HG03280 (cell line): ENCODE data around the gene MYL12B.
A peak's percentile ranks its signal among the peaks of the same experiment; 100 is the strongest.
"Not testable (repeated sequence)": the region's sequence is repeated elsewhere in the genome, so short reads cannot be mapped to it uniquely, and the experiment has no call there.

Experiments
- ATAC-seq: cut with Tn5 transposase; IDR thresholded peaks from one replicate; pipeline ENCODE4 v1.9.1; 2021; ENCODE audit warnings: mild to moderate bottlenecking, moderate library complexity; ENCODE audit not compliant: unreplicated experiment

Gene MYL12B

GRCh38 chr18:3294435-3295080 is 32.6 kb downstream of the MYL12B start:
- ATAC-seq: no peak

GRCh38 chr18:3297025-3297984 is 35.4 kb downstream of the MYL12B start:
- ATAC-seq: peak; percentile 99

GRCh38 chr18:3304832-3305231 is 42.9 kb downstream of the MYL12B start:
- ATAC-seq: no peak

GRCh38 chr18:3305354-3305762 is 43.4 kb downstream of the MYL12B start:
- ATAC-seq: peak; percentile 64

- ATAC-seq: no peak
Measured at GRCh38 chr18:3305933-3306332, 44.0 kb downstream of the MYL12B start.

- ATAC-seq: no peak
Measured at GRCh38 chr18:3306391-3306790, 44.5 kb downstream of the MYL12B start.

GRCh38 chr18:3313685-3314084 is 51.8 kb downstream of the MYL12B start:
- no peak for ATAC-seq

GRCh38 chr18:3315344-3315743 is 53.4 kb downstream of the MYL12B start:
- ATAC-seq: not testable (repeated sequence)

- ATAC-seq: no peak
Measured at GRCh38 chr18:3319399-3319798, 57.5 kb downstream of the MYL12B start.

- no peak for ATAC-seq
Measured at GRCh38 chr18:3319894-3320454, 58.0 kb downstream of the MYL12B start.

GRCh38 chr18:3321133-3321812 is 59.3 kb downstream of the MYL12B start:
- ATAC-seq: no peak

GRCh38 chr18:3323900-3324299 is 62.0 kb downstream of the MYL12B start:
- no peak for ATAC-seq
